CD4-positive, alpha-beta memory T cell (primary cell): Measurements from ENCODE around the gene ABTB2. TPM values are rescaled to one million over a fixed set of nuclear protein-coding genes. Genes with fewer than 3 reads are reported as not detected.

Experiments used
- CTCF ChIA-PET: fragments of 350-600 bp; sonication (Branson Sonifier 250); formaldehyde crosslinking; loops from one replicate; lab custom pipeline; 2021; ENCODE audit warnings: inconsistent platforms; ENCODE audit not compliant: partially characterized antibody; lab: Charles Lee
- POLR2A ChIA-PET: fragments of 350-600 bp; sonication (Branson Sonifier 250); formaldehyde crosslinking; loops from one replicate; lab custom pipeline; 2021; ENCODE audit not compliant: partially characterized antibody; lab: Charles Lee
- DNase-seq, 5 donors: peaks; one replicate each; pipeline versions ENCODE4 v3.0.0 to v3.0.0-alpha.2; 2020 to 2022; ENCODE audit warnings: mixed read lengths in 1 of 5
- H3K27ac ChIP-seq: one replicate; pipeline ENCODE4 v1.7.0; 2013; ENCODE audit warnings: low read depth, low read length
- H3K27me3 ChIP-seq: 2 replicates; pipeline ENCODE4 v1.7.0; 2013; ENCODE audit warnings: mild to moderate bottlenecking, low read length, moderate library complexity; ENCODE audit not compliant: insufficient read depth
- H3K36me3 ChIP-seq: 2 replicates; pipeline ENCODE4 v1.7.0; 2013; ENCODE audit warnings: mild to moderate bottlenecking, low read length, moderate library complexity; ENCODE audit not compliant: insufficient read depth
- H3K4me1 ChIP-seq: 2 replicates; pipeline ENCODE4 v1.7.0; 2013; ENCODE audit warnings: mild to moderate bottlenecking, low read length, moderate library complexity; ENCODE audit not compliant: insufficient read depth
- H3K4me3 ChIP-seq, 2 donors: one replicate each; pipeline ENCODE4 v1.7.0; 2013; ENCODE audit warnings: low read length in 2 of 2, mild to moderate bottlenecking in 1 of 2
- H3K9me3 ChIP-seq, 2 donors: one replicate each; pipeline ENCODE4 v1.7.0; 2013; ENCODE audit warnings: low read length in 2 of 2, control low read depth in 1 of 2; ENCODE audit not compliant: control insufficient read depth in 1 of 2
- H3K27ac Mint-ChIP-seq, 7 donors: one replicate each; pipeline ENCODE4 v1.8.0; 2020 to 2021; ENCODE audit warnings: mixed read lengths in 7 of 7, mild to moderate bottlenecking in 6 of 7, inconsistent platforms in 3 of 7, moderate library complexity in 3 of 7
- H3K27me3 Mint-ChIP-seq, 2 donors: one replicate each; pipeline ENCODE4 v1.8.0; 2020 to 2021; ENCODE audit warnings: mixed read lengths in 2 of 2
- H3K36me3 Mint-ChIP-seq, 2 donors: one replicate each; pipeline ENCODE4 v1.8.0; 2020 to 2021; ENCODE audit warnings: mixed read lengths in 2 of 2, inconsistent platforms in 1 of 2, mild to moderate bottlenecking in 1 of 2
- H3K4me1 Mint-ChIP-seq, 4 donors: one replicate each; pipeline ENCODE4 v1.8.0; 2020 to 2021; ENCODE audit warnings: mixed read lengths in 4 of 4, mild to moderate bottlenecking in 1 of 4
- H3K4me3 Mint-ChIP-seq, 8 donors: one replicate each; pipeline ENCODE4 v1.8.0; 2020 to 2021; ENCODE audit warnings: mixed read lengths in 8 of 8, mild to moderate bottlenecking in 7 of 8, moderate library complexity in 6 of 8, inconsistent platforms in 3 of 8
- H3K9me3 Mint-ChIP-seq, 8 donors: one replicate each; pipeline ENCODE4 v1.8.0; 2020 to 2021; ENCODE audit warnings: mixed read lengths in 8 of 8, mild to moderate bottlenecking in 5 of 8, inconsistent platforms in 3 of 8, moderate library complexity in 1 of 8
- intact Hi-C: fragments of 100-400 bp; cut with micrococcal nuclease; formaldehyde crosslinking; loops from one replicate; pipeline ENCODE4 v1.15.1; 2023
- polyA plus RNA-seq, 2 donors: library from polyadenylated mRNA; unstranded; fragments of 300-500 nt; fragmentation: Illumina TruSeq; gene quantifications; one replicate each; pipeline ENCODE4 v1.2.3, GENCODE V29; 2021
- total RNA-seq, 2 experiments: library from RNA; stranded (reverse); gene quantifications; one replicate each; pipeline ENCODE4 v1.2.3, GENCODE V29; 2021

Gene ABTB2
- total and polyA plus RNA-seq, 4 experiments from 2014 or later = 0.35 to 0.39 TPM; not detected in 2

- H3K27me3 ChIP-seq = no peaks in the 10 kb centered on the region
- intact Hi-C loops = no loop called here
- H3K27ac Mint-ChIP-seq = no peak overlapping the region
- no peaks in the 10 kb centered on the region for H3K9me3 Mint-ChIP-seq
- peaks cover 0 to 7% (median 6%) of the 10 kb centered on the region in 4 donors for H3K4me1 Mint-ChIP-seq
- H3K4me1 ChIP-seq = no peaks in the 10 kb centered on the region
- H3K27ac ChIP-seq = no peak overlapping the region
- no peaks in the 10 kb centered on the region for H3K27me3 Mint-ChIP-seq
- no peak overlapping the region for H3K4me3 ChIP-seq
- ChIA-PET CTCF (no interaction called here), POLR2A (no interaction called here)
- H3K9me3 ChIP-seq = no peaks in the 10 kb centered on the region
- DNase-seq = no peak
- H3K36me3 ChIP-seq = no peaks in the 10 kb centered on the region
- H3K4me3 Mint-ChIP-seq = no peak overlapping the region
- no peaks in the 10 kb centered on the region for H3K36me3 Mint-ChIP-seq
These were observed 197.0 kb downstream of the ABTB2 start for GRCh38 chr11:34160791-34161190.

GRCh38 chr11:34160049-34160721 lies 197.6 kb downstream of the ABTB2 start:
- no peaks in the 10 kb centered on the region for H3K36me3 ChIP-seq
- H3K4me1 Mint-ChIP-seq = peaks cover 0 to 7% (median 6%) of the 10 kb centered on the region in 4 donors
- DNase-seq = no peak
- H3K27ac ChIP-seq = no peak overlapping the region
- H3K9me3 Mint-ChIP-seq = no peaks in the 10 kb centered on the region
- no peaks in the 10 kb centered on the region for H3K4me1 ChIP-seq
- H3K4me3 Mint-ChIP-seq = no peak overlapping the region
- no peaks in the 10 kb centered on the region for H3K9me3 ChIP-seq
- ChIA-PET POLR2A (no interaction called here), CTCF (no interaction called here)
- no peaks in the 10 kb centered on the region for H3K27me3 Mint-ChIP-seq
- intact Hi-C loops = no loop called here
- H3K36me3 Mint-ChIP-seq = no peaks in the 10 kb centered on the region
- no peak overlapping the region for H3K4me3 ChIP-seq
- H3K27ac Mint-ChIP-seq = no peak overlapping the region
- no peaks in the 10 kb centered on the region for H3K27me3 ChIP-seq

GRCh38 chr11:34158661-34159060 lies 199.1 kb downstream of the ABTB2 start:
- H3K27me3 Mint-ChIP-seq = no peaks in the 10 kb centered on the region
- no peaks in the 10 kb centered on the region for H3K27me3 ChIP-seq
- no peak overlapping the region for H3K4me3 ChIP-seq
- no peak overlapping the region for H3K27ac ChIP-seq
- DNase-seq = peak in 1 of 5 donors; percentile 6
- intact Hi-C loops = no loop called here
- no peaks in the 10 kb centered on the region for H3K4me1 ChIP-seq
- no peaks in the 10 kb centered on the region for H3K9me3 ChIP-seq
- ChIA-PET CTCF (interaction anchor here (0.7 kb wide), 1 partner anchor 11 kb away, joined by 3 read pairs; no protein-coding TSS in a partner anchor), POLR2A (interaction anchor here (1.1 kb wide), 1 partner anchor 8 kb away, joined by 4 read pairs; no protein-coding TSS in a partner anchor)
- H3K36me3 ChIP-seq = no peaks in the 10 kb centered on the region
- H3K4me1 Mint-ChIP-seq = peaks cover 0 to 7% (median 6%) of the 10 kb centered on the region in 4 donors
- no peak overlapping the region for H3K4me3 Mint-ChIP-seq
- no peaks in the 10 kb centered on the region for H3K9me3 Mint-ChIP-seq
- peak overlapping the region in 3 of 7 donors; percentile 22 to 35 (median 29) for H3K27ac Mint-ChIP-seq
- no peaks in the 10 kb centered on the region for H3K36me3 Mint-ChIP-seq

GRCh38 chr11:34157163-34157562 lies 200.6 kb downstream of the ABTB2 start:
- Histone ChIP-seq H3K36me3 (no peaks in the 10 kb centered on the region), H3K4me3 (no peak overlapping the region), H3K27ac (no peak overlapping the region), H3K9me3 (no peaks in the 10 kb centered on the region), H3K4me1 (no peaks in the 10 kb centered on the region), H3K27me3 (no peaks in the 10 kb centered on the region)
- POLR2A ChIA-PET = no interaction called here
- H3K27me3 Mint-ChIP-seq = no peaks in the 10 kb centered on the region
- no peaks in the 10 kb centered on the region for H3K9me3 Mint-ChIP-seq
- intact Hi-C loops = no loop called here
- no peaks in the 10 kb centered on the region for H3K36me3 Mint-ChIP-seq
- H3K4me1 Mint-ChIP-seq = peaks cover 0 to 11% (median 7%) of the 10 kb centered on the region in 4 donors
- no peak for DNase-seq
- H3K27ac Mint-ChIP-seq = no peak overlapping the region
- no peak overlapping the region for H3K4me3 Mint-ChIP-seq
- CTCF ChIA-PET = no interaction called here

- H3K4me3 ChIP-seq = no peak overlapping the region
- DNase-seq = no peak
- peak overlapping the region in 1 of 7 donors; percentile 30 for H3K27ac Mint-ChIP-seq
- H3K4me1 ChIP-seq = no peaks in the 10 kb centered on the region
- H3K27me3 ChIP-seq = no peaks in the 10 kb centered on the region
- H3K36me3 Mint-ChIP-seq = peaks cover 0 to 2% of the 10 kb centered on the region in 2 donors
- POLR2A ChIA-PET = no interaction called here
- H3K9me3 ChIP-seq = no peaks in the 10 kb centered on the region
- H3K27me3 Mint-ChIP-seq = no peaks in the 10 kb centered on the region
- intact Hi-C loops = no loop called here
- no peaks in the 10 kb centered on the region for H3K36me3 ChIP-seq
- CTCF ChIA-PET = no interaction called here
- no peak overlapping the region for H3K27ac ChIP-seq
- H3K9me3 Mint-ChIP-seq = no peaks in the 10 kb centered on the region
- H3K4me1 Mint-ChIP-seq = peaks cover 0 to 11% (median 4%) of the 10 kb centered on the region in 4 donors
- H3K4me3 Mint-ChIP-seq = no peak overlapping the region
These were observed 202.1 kb downstream of the ABTB2 start for GRCh38 chr11:34155757-34156062.

GRCh38 chr11:34155057-34155756 lies 202.6 kb downstream of the ABTB2 start:
- intact Hi-C loops = no loop called here

GRCh38 chr11:34154059-34154875 lies 203.5 kb downstream of the ABTB2 start:
- H3K27me3 ChIP-seq = no peaks in the 10 kb centered on the region
- H3K4me3 Mint-ChIP-seq = no peak overlapping the region
- DNase-seq = no peak
- H3K4me3 ChIP-seq = no peak overlapping the region
- no peaks in the 10 kb centered on the region for H3K9me3 Mint-ChIP-seq
- H3K4me1 ChIP-seq = no peaks in the 10 kb centered on the region
- H3K36me3 Mint-ChIP-seq = peaks cover 0 to 8% of the 10 kb centered on the region in 2 donors
- CTCF ChIA-PET = interaction anchor here (0.7 to 1.4 kb wide), 2 partner anchors 42 to 158 kb away, joined by 3 read pairs; no protein-coding TSS in a partner anchor
- intact Hi-C loops = no loop called here
- peak overlapping the region in 1 of 7 donors; percentile 73 for H3K27ac Mint-ChIP-seq
- no peak overlapping the region for H3K27ac ChIP-seq
- no peaks in the 10 kb centered on the region for H3K27me3 Mint-ChIP-seq
- peaks cover 5% of the 10 kb centered on the region for H3K36me3 ChIP-seq
- H3K4me1 Mint-ChIP-seq = peaks cover 0 to 7% (median 3%) of the 10 kb centered on the region in 4 donors
- H3K9me3 ChIP-seq = no peaks in the 10 kb centered on the region
- POLR2A ChIA-PET = no interaction called here

More at GRCh38 chr11:34155057-34155756, 202.6 kb downstream of the ABTB2 start:
- POLR2A ChIA-PET = no interaction called here
- Histone ChIP-seq H3K36me3 (no peaks in the 10 kb centered on the region), H3K4me1 (no peaks in the 10 kb centered on the region), H3K4me3 (no peak overlapping the region), H3K27ac (no peak overlapping the region), H3K27me3 (no peaks in the 10 kb centered on the region), H3K9me3 (no peaks in the 10 kb centered on the region)
- peaks cover 0 to 6% of the 10 kb centered on the region in 2 donors for H3K36me3 Mint-ChIP-seq
- H3K9me3 Mint-ChIP-seq = no peaks in the 10 kb centered on the region
- peaks cover 0 to 11% (median 4%) of the 10 kb centered on the region in 4 donors for H3K4me1 Mint-ChIP-seq
- CTCF ChIA-PET = no interaction called here
- no peak overlapping the region for H3K4me3 Mint-ChIP-seq
- H3K27ac Mint-ChIP-seq = peak overlapping the region in 2 of 7 donors; percentile 36 to 73
- no peaks in the 10 kb centered on the region for H3K27me3 Mint-ChIP-seq
- DNase-seq = no peak
